K562 (cell line): ENCODE measurements around the gene OCA2. TPM values are rescaled to one million over a fixed set of nuclear protein-coding genes. Genes with fewer than 3 reads are reported as not detected.

ENCODE experiments used
- ATAC-seq: fragments of 200-7000 bp; cut with Tn5 transposase; 3 replicates; pipeline ENCODE4 v1.9.1; 2020; ENCODE audit warnings: moderate library complexity
- BruUV-seq: library from RNA; stranded (reverse); fragments of 400-500 nt; replicated peaks from 2 replicates; lab custom pipeline; 2021; lab: Mats Ljungman, UMichigan
- CTCF ChIA-PET: fragments of 300-600 bp; formaldehyde crosslinking; extraction: SDS; loops from one replicate; lab custom pipeline; 2021; ENCODE audit warnings: low intra/inter-chr PET ratio; lab: Yijun Ruan, JAX
- POLR2A ChIA-PET: fragments of 300-600, 350-650 bp; sonication (Branson Sonifier 250); formaldehyde crosslinking; extraction: SDS; loops from one replicate; lab custom pipeline; 2021; ENCODE audit warnings: antibody characterized with exemption, inconsistent platforms; lab: Yijun Ruan, JAX
- DNase-seq, 4 experiments: peaks; one replicate each; pipeline versions ENCODE4 v3.0.0 to v3.0.0-alpha.2; 2011 to 2018; ENCODE audit warnings: low spot score in 3 of 4, mixed read lengths in 3 of 4; ENCODE audit errors: extremely low read depth in 1 of 4
- FAIRE-seq: peaks from 2 replicates; lab custom pipeline; 2011; peaks lifted over from hg19 to GRCh38; lab: Jason Lieb, UNC
- H2AFZ ChIP-seq: 2 replicates; pipeline ENCODE4 v1.6.0; 2011; ENCODE audit warnings: low read depth, low read length, control low read depth, inconsistent platforms
- H3K27ac ChIP-seq: fragments of 200-600 bp; 3 replicates; pipeline ENCODE4 v1.8.0; 2011; ENCODE audit warnings: low read depth, mild to moderate bottlenecking, control low read depth, inconsistent platforms, low read length, moderate library complexity, mixed read lengths; ENCODE audit errors: extremely low read depth
- H3K27me3 ChIP-seq, 2 experiments: fragments of 300-600 bp in 1 of 2; 2 replicates in 1 of 2; 3 replicates in 1 of 2; pipeline versions ENCODE4 v1.6.0 to v1.8.0; 2011; ENCODE audit warnings: inconsistent platforms in 2 of 2, low read length in 2 of 2, mild to moderate bottlenecking in 1 of 2, mixed read lengths in 1 of 2, moderate library complexity in 1 of 2; ENCODE audit not compliant: control insufficient read depth in 2 of 2, insufficient read depth in 2 of 2
- H3K36me3 ChIP-seq: fragments of 300-600 bp; 3 replicates; pipeline ENCODE4 v1.8.0; 2011; ENCODE audit warnings: mild to moderate bottlenecking, low read length, inconsistent platforms; ENCODE audit not compliant: control insufficient read depth, insufficient read depth
- H3K4me1 ChIP-seq, 2 experiments: fragments of 200-600 bp in 1 of 2; replicated peaks in 1 of 2; 2 replicates in 1 of 2; 3 replicates in 1 of 2; pipeline versions ENCODE4 v1.5.1 to v1.8.0; 2011; ENCODE audit warnings: inconsistent platforms in 2 of 2, low read length in 2 of 2, mild to moderate bottlenecking in 1 of 2, mixed read lengths in 1 of 2, moderate library complexity in 1 of 2; ENCODE audit not compliant: control insufficient read depth in 2 of 2, insufficient read depth in 2 of 2
- H3K4me2 ChIP-seq: 2 replicates; pipeline ENCODE4 v1.6.1; 2011; ENCODE audit warnings: low read length, control low read depth, inconsistent platforms, mixed read lengths; ENCODE audit not compliant: insufficient read depth
- H3K4me3 ChIP-seq: fragments of 200-600 bp; sonication (generic), shearing (Covaris generic); 2 replicates; pipeline ENCODE4 v1.5.1; 2016; ENCODE audit warnings: control low read depth, inconsistent platforms
- H3K79me2 ChIP-seq: fragments of 200-600 bp; 3 replicates; pipeline ENCODE4 v1.8.0; 2011; ENCODE audit warnings: low read length, inconsistent platforms; ENCODE audit not compliant: control insufficient read depth, insufficient read depth
- H3K9ac ChIP-seq, 2 experiments: 2 replicates each; pipeline versions ENCODE4 v1.6.0 to v1.6.1; 2011; ENCODE audit warnings: low read depth in 2 of 2, low read length in 2 of 2, control low read depth in 1 of 2, inconsistent platforms in 1 of 2, mild to moderate bottlenecking in 1 of 2, mixed read lengths in 1 of 2; ENCODE audit not compliant: insufficient read depth in 1 of 2
- H3K9me1 ChIP-seq: one replicate; pipeline ENCODE4 v1.6.0; 2011; ENCODE audit warnings: inconsistent platforms, mild to moderate bottlenecking, low read length, moderate library complexity; ENCODE audit not compliant: control insufficient read depth, insufficient read depth
- H3K9me3 ChIP-seq: replicated peaks from 2 replicates; pipeline ENCODE4 v1.5.1; 2011; ENCODE audit warnings: low read depth, low read length, inconsistent platforms; ENCODE audit not compliant: control insufficient read depth, insufficient read depth
- H4K20me1 ChIP-seq: replicated peaks from 2 replicates; pipeline ENCODE4 v1.6.1; 2011; ENCODE audit warnings: low read length, inconsistent platforms, mixed read lengths; ENCODE audit not compliant: control insufficient read depth, insufficient read depth
- C11orf30 ChIP-seq: fragments of 450-650 bp; IDR thresholded peaks from 2 replicates; pipeline ENCODE4 v1.6.1; 2016; ENCODE audit warnings: low read depth, mild to moderate bottlenecking
- DDX20 ChIP-seq: fragments of 450-650 bp; IDR thresholded peaks from 2 replicates; pipeline ENCODE4 v1.6.1; 2016; ENCODE audit warnings: missing genetic modification characterization, low read depth, mild to moderate bottlenecking, missing compliant biosample characterization, moderate library complexity
- FOXK2 ChIP-seq, 2 experiments: fragments of 450-650 bp; IDR thresholded peaks in 1 of 2; conservative IDR thresholded peaks in 1 of 2; 2 replicates each; pipeline ENCODE4 v1.6.1; 2016; ENCODE audit warnings: low read depth in 2 of 2, mild to moderate bottlenecking in 1 of 2
- HNRNPL ChIP-seq: fragments of 200-400 bp; formaldehyde crosslinking; IDR thresholded peaks from 2 replicates; pipeline ENCODE4 v1.6.1; 2017; ENCODE audit warnings: low read depth, mild to moderate bottlenecking, low read length
- MAFF ChIP-seq: IDR thresholded peaks from 2 replicates; pipeline ENCODE4 v1.6.1; 2012; ENCODE audit warnings: low read length, improper control_type of control experiment
- MAFG ChIP-seq: fragments of 450-650 bp; conservative IDR thresholded peaks from 2 replicates; pipeline ENCODE4 v1.6.1; 2016; ENCODE audit warnings: missing genetic modification characterization, missing compliant biosample characterization
- MAFK ChIP-seq: IDR thresholded peaks from 2 replicates; pipeline ENCODE4 v1.6.1; 2011; ENCODE audit warnings: low read length, improper control_type of control experiment
- POLR2G ChIP-seq: fragments of 200-400 bp; formaldehyde crosslinking; IDR thresholded peaks from 2 replicates; pipeline ENCODE4 v1.6.1; 2017; ENCODE audit warnings: low read depth, mild to moderate bottlenecking, antibody characterized with exemption, low read length, moderate library complexity
- SFPQ ChIP-seq: fragments of 200-400 bp; formaldehyde crosslinking; IDR thresholded peaks from 2 replicates; pipeline ENCODE4 v1.6.1; 2017; ENCODE audit warnings: mild to moderate bottlenecking, low read depth, low read length, moderate library complexity
- SUPT5H ChIP-seq: fragments of 450-650 bp; IDR thresholded peaks from 2 replicates; pipeline ENCODE4 v1.6.1; 2016
- ZNF316 ChIP-seq: fragments of 450-650 bp; IDR thresholded peaks from 2 replicates; pipeline ENCODE4 v1.6.1; 2016
- ZNF512 ChIP-seq: IDR thresholded peaks from 2 replicates; pipeline ENCODE4 v1.6.1; 2016; ENCODE audit warnings: missing genetic modification characterization, missing compliant biosample characterization
- ZNF586 ChIP-seq: fragments of 450-650 bp; formaldehyde crosslinking; conservative IDR thresholded peaks from 2 replicates; pipeline ENCODE4 v1.4.0; 2020; ENCODE audit warnings: mild to moderate bottlenecking, moderate library complexity
- WGBS: fragments of 100-300 bp; shearing (Covaris generic); methylation state at CpG from one replicate; pipeline ENCODE4 v1.1.6; 2016; ENCODE audit warnings: low coverage, mixed read lengths; ENCODE audit not compliant: insufficient coverage; ENCODE audit errors: missing lambda C conversion rate; 5-methylcytosine and 5-hydroxymethylcytosine counted together
- in situ Hi-C: fragments of 300-500 bp; cut with MboI; formaldehyde crosslinking; loops from 4 replicates; pipeline ENCODE4 v1.15.0; 2018; ENCODE audit warnings: inconsistent platforms, mixed read lengths
- intact Hi-C: fragments of 100-400 bp; cut with micrococcal nuclease; formaldehyde crosslinking; loops from 2 replicates; pipeline ENCODE4 v1.14.2; 2022
- polyA plus RNA-seq, 8 experiments: library from polyadenylated mRNA; depleted of rRNA in 4 of 8; stranded (reverse) in 5 of 8; unstranded in 3 of 8; fragments of >200 nt; fragmentation: Nextera tagmentation in 2 of 8; fragmentation: Illumina TruSeq in 1 of 8; extraction: Ambion mirVana in 2 of 8; extraction: Trizol in 1 of 8; gene quantifications; 2 replicates each; pipeline versions ENCODE4 v1.2.1 to v1.2.3, GENCODE V29; 2011 to 2014; ENCODE audit warnings: inconsistent platforms in 1 of 8, missing spikeins in 1 of 8
- total RNA-seq, 7 experiments: library from RNA; depleted of rRNA in 6 of 7; stranded (reverse); fragments of >200 nt in 6 of 7; fragmentation: Illumina TruSeq in 2 of 7; extraction: Trizol in 2 of 7; gene quantifications; 2 replicates each; pipeline versions ENCODE4 v1.2.1 to v1.2.3, GENCODE V29; 2011 to 2021; ENCODE audit warnings: low replicate concordance in 1 of 7

The OCA2 gene
- total and polyA plus RNA-seq, 9 of the 15 experiments (the other 6 are each of a cell fraction or from before 2014, with no cell fraction given) = 0.07 to 0.59 (median 0.17) TPM; not detected in 1

GRCh38 chr15:27792756-27793264 is 306.3 kb downstream of the OCA2 start:
- FAIRE-seq (no peak), ATAC-seq (no peak), DNase-seq (no peak)
- intact Hi-C loops (no loop called here), in situ Hi-C loops (no loop called here)
- no peak overlapping the region for H3K4me3 ChIP-seq
- H3K4me1 ChIP-seq = no peaks in the 10 kb centered on the region
- H3K27me3 ChIP-seq = peaks cover 4 to 28% of the 10 kb centered on the region in 2 experiments; a peak in 4 of 5 replicates
- no peaks in the 10 kb centered on the region for H3K36me3 ChIP-seq
- H3K4me2 ChIP-seq = no peak overlapping the region
- TF ChIP-seq MAFF (peak; percentile 25; the same call in 1 of the 2 replicates), SUPT5H (no peak), ZNF316 (peak; percentile 41; the same call in 1 of the 2 replicates)
- no peak overlapping the region for H2AFZ ChIP-seq
- H3K79me2 ChIP-seq = no peaks in the 10 kb centered on the region
- no peak overlapping the region for H3K27ac ChIP-seq
- under 1% methylated on average over 10 of the region's 10 CpGs for WGBS
- no peak overlapping the region for H3K9ac ChIP-seq
- no peaks in the 10 kb centered on the region for H3K9me1 ChIP-seq
- CTCF ChIA-PET = no interaction called here
- BruUV-seq = no TSS peak
- no peaks in the 10 kb centered on the region for H4K20me1 ChIP-seq
- POLR2A ChIA-PET = interaction anchor here (0.7 kb wide), 1 partner anchor 35 kb away, joined by 3 read pairs; no protein-coding TSS in a partner anchor
- H3K9me3 ChIP-seq = no peaks in the 10 kb centered on the region

- H2AFZ ChIP-seq = no peak overlapping the region
- FAIRE-seq = no peak
- H3K9ac ChIP-seq = no peak overlapping the region
- H3K4me3 ChIP-seq = no peak overlapping the region
- in situ Hi-C loops = no loop called here
- ATAC-seq = no peak
- H3K79me2 ChIP-seq = no peaks in the 10 kb centered on the region
- no peaks in the 10 kb centered on the region for H4K20me1 ChIP-seq
- H3K4me1 ChIP-seq = no peaks in the 10 kb centered on the region
- intact Hi-C loops = no loop called here
- no peaks in the 10 kb centered on the region for H3K9me3 ChIP-seq
- CTCF ChIA-PET = no interaction called here
- BruUV-seq = no TSS peak
- WGBS = 0% methylated on average over 1 of the region's 1 CpG
- H3K27ac ChIP-seq = no peak overlapping the region
- H3K36me3 ChIP-seq = no peaks in the 10 kb centered on the region
- H3K27me3 ChIP-seq = peaks cover 0 to 12% of the 10 kb centered on the region in 2 experiments; a peak in 3 of 5 replicates
- no peak for DNase-seq
- H3K9me1 ChIP-seq = no peaks in the 10 kb centered on the region
- POLR2A ChIA-PET = no interaction called here
- H3K4me2 ChIP-seq = no peak overlapping the region
- no peak for TF ChIP-seq FOXK2 (conservative IDR thresholded peaks at IDR 0.05 in 1 of 2, IDR thresholded peaks at IDR 0.05 in 1 of 2; ENCODE audit: low read depth in 2 of 2)
- no peak for TF ChIP-seq POLR2G
- TF ChIP-seq HNRNPL = no peak
- TF ChIP-seq MAFK = peak; percentile 55; the same call in 1 of the 2 replicates
- TF ChIP-seq C11orf30 = peak; percentile 37; the same call in 1 of the 2 replicates
- TF ChIP-seq MAFG (tag) = 0 out of 2 replicates have a peak, but pooled peaks have one; percentile 18
- no peak for TF ChIP-seq DDX20 (tag)
- TF ChIP-seq ZNF316 = peak; percentile 68
- no peak for TF ChIP-seq SFPQ
- TF ChIP-seq ZNF512 = no peak
- TF ChIP-seq ZNF586 (CRISPR knock-in tag) = no peak
Observed at GRCh38 chr15:27790270-27790669, 308.8 kb downstream of the OCA2 start.
